Esophagus squamous epithelium (tissue), 4 donors: ENCODE results near the gene FLCN.

Experiments
- POLR2A ChIP-seq, 4 donors: fragments of 450-650 bp; IDR thresholded peaks; one replicate each; pipeline ENCODE4 v1.6.1; 2017; ENCODE audit warnings: antibody characterized with exemption in 4 of 4, mild to moderate bottlenecking in 4 of 4, moderate library complexity in 3 of 4
- TF ChIP-seq, protein P1 (sequence below), 6 experiments: fragments of 450-650 bp in 4 of 6; fragments of 200-600 bp in 2 of 6; sonication (generic) in 2 of 6; IDR thresholded peaks; one replicate each; pipeline ENCODE4 v1.5.1; 2016 to 2019; ENCODE audit warnings: antibody characterized with exemption in 6 of 6, mild to moderate bottlenecking in 4 of 6, moderate library complexity in 4 of 6

DNA sequence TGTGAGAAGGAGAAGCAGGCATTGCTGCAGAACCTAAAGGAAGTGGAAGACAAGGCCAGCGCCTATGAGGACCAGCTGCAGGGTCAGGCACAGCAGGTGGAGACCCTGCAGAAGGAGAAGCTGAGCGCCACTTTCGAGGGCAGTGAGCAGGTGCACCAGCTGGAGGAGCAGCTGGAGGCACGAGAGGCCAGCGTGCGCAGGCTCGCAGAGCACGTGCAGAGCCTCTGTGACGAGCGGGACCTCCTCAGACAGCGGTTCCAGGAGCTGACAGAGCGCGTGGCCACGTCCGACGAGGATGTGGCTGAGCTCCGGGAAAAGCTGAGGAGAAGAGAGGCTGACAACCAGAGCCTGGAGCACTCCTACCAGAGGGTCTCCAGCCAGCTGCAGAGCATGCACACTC is 72.3 kb downstream of the FLCN start:
- TF ChIP-seq, protein P1, sequence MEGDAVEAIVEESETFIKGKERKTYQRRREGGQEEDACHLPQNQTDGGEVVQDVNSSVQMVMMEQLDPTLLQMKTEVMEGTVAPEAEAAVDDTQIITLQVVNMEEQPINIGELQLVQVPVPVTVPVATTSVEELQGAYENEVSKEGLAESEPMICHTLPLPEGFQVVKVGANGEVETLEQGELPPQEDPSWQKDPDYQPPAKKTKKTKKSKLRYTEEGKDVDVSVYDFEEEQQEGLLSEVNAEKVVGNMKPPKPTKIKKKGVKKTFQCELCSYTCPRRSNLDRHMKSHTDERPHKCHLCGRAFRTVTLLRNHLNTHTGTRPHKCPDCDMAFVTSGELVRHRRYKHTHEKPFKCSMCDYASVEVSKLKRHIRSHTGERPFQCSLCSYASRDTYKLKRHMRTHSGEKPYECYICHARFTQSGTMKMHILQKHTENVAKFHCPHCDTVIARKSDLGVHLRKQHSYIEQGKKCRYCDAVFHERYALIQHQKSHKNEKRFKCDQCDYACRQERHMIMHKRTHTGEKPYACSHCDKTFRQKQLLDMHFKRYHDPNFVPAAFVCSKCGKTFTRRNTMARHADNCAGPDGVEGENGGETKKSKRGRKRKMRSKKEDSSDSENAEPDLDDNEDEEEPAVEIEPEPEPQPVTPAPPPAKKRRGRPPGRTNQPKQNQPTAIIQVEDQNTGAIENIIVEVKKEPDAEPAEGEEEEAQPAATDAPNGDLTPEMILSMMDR (IDR thresholded peaks at IDR 0.05) = no peak
- TF ChIP-seq POLR2A (IDR thresholded peaks at IDR 0.05) = no peak
